NCI-H345 treated with DMSO at 0.1 percent for 48 hours (cell line): ENCODE data around the gene CPHXL2.

Source experiments
- DNase-seq: peaks from one replicate; lab custom pipeline; 2025; ENCODE audit not compliant: unreplicated experiment; lab: John Stamatoyannopoulos, UW

Gene CPHXL2

GRCh38 chr16:75676909-75677308 lies at the start of gene CPHXL2:
TSS of gene CPHXL2 (minus strand) at chr16:75677009. CDS start at chr16:75676999, 10 bp downstream.
- no peak for DNase-seq

- DNase-seq: no peak
Measured at GRCh38 chr16:75726390-75726789, 49.6 kb upstream of the CPHXL2 start, which contains the start of gene CPHXL. TSS of gene CPHXL (minus strand) at chr16:75726490. CDS start at chr16:75726442, 48 bp downstream.

- no peak for DNase-seq
Measured at GRCh38 chr16:75718452-75718851, 41.6 kb upstream of the CPHXL2 start.

- no peak for DNase-seq
Measured at GRCh38 chr16:75714661-75715060, 37.9 kb upstream of the CPHXL2 start.

GRCh38 chr16:75710344-75710743 lies 33.5 kb upstream of the CPHXL2 start:
- no peak for DNase-seq

GRCh38 chr16:75703306-75703705 lies 26.5 kb upstream of the CPHXL2 start:
- DNase-seq: no peak

- no peak for DNase-seq
Measured at GRCh38 chr16:75702242-75702641, 25.4 kb upstream of the CPHXL2 start.

GRCh38 chr16:75701361-75701760 lies 24.6 kb upstream of the CPHXL2 start, which contains the start of gene DUXB:
TSS of gene DUXB (minus strand) at chr16:75701461. CDS start at chr16:75701418, 43 bp downstream.
- DNase-seq: no peak

GRCh38 chr16:75697571-75697970 lies 20.8 kb upstream of the CPHXL2 start:
- DNase-seq: no peak

GRCh38 chr16:75695708-75696107 lies 18.9 kb upstream of the CPHXL2 start:
- DNase-seq: no peak

- DNase-seq: no peak
Measured at GRCh38 chr16:75687361-75687760, 10.6 kb upstream of the CPHXL2 start.

- DNase-seq: no peak
Measured at GRCh38 chr16:75682308-75682707, 5.5 kb upstream of the CPHXL2 start.

GRCh38 chr16:75679366-75679765 lies 2.6 kb upstream of the CPHXL2 start:
- DNase-seq: no peak

- DNase-seq: no peak
Measured at GRCh38 chr16:75667503-75667902, 9.3 kb downstream of the CPHXL2 start.

GRCh38 chr16:75660726-75661302 lies 16.0 kb downstream of the CPHXL2 start:
- DNase-seq: no peak

- DNase-seq: no peak
Measured at GRCh38 chr16:75660321-75660720, 16.5 kb downstream of the CPHXL2 start.

GRCh38 chr16:75658175-75658574 lies 18.6 kb downstream of the CPHXL2 start:
- no peak for DNase-seq

- no peak for DNase-seq
Measured at GRCh38 chr16:75653922-75654321, 22.9 kb downstream of the CPHXL2 start.

- DNase-seq: peak; percentile 44
Measured at GRCh38 chr16:75648265-75649076, 28.3 kb downstream of the CPHXL2 start.

- DNase-seq: peak; percentile 61
Measured at GRCh38 chr16:75647492-75648264, 29.1 kb downstream of the CPHXL2 start, which contains the start of the genes KARS1 and TERF2IP. TSS of gene KARS1 (minus strand) at chr16:75647665. CDS start at chr16:75647639, 26 bp downstream. TSS of gene TERF2IP (plus strand) at chr16:75647773. CDS start at chr16:75647883, 110 bp downstream.

- no peak for DNase-seq
Measured at GRCh38 chr16:75647112-75647491, 29.7 kb downstream of the CPHXL2 start.
